IMR-90 (cell line): Measurements from ENCODE around the gene TWIST2.

Source experiments
- CEBPB ChIP-seq: IDR thresholded peaks from 2 replicates; pipeline ENCODE4 v1.6.1; 2012; ENCODE audit warnings: low read depth, low read length, improper control_type of control experiment
- CHD1 ChIP-seq: IDR thresholded peaks from 2 replicates; pipeline ENCODE4 v1.6.1; 2012; ENCODE audit warnings: low read depth, low read length, improper control_type of control experiment
- CTCF ChIP-seq: conservative IDR thresholded peaks from 2 replicates; pipeline ENCODE4 v1.5.1; 2012; ENCODE audit warnings: mild to moderate bottlenecking, low read depth, low read length, improper control_type of control experiment
- FOS ChIP-seq: fragments of 150-350 bp; IDR thresholded peaks from 2 replicates; pipeline ENCODE4 v1.6.1; 2016; ENCODE audit warnings: low read depth, low read length
- MAFK ChIP-seq: IDR thresholded peaks from 2 replicates; pipeline ENCODE4 v1.6.1; 2012; ENCODE audit warnings: low read depth, low read length, improper control_type of control experiment
- MAZ ChIP-seq: IDR thresholded peaks from 2 replicates; pipeline ENCODE4 v1.6.1; 2012; ENCODE audit warnings: low read depth, mild to moderate bottlenecking, low read length, improper control_type of control experiment, moderate library complexity, borderline replicate concordance
- MXI1 ChIP-seq: IDR thresholded peaks from 2 replicates; pipeline ENCODE4 v1.6.1; 2012; ENCODE audit warnings: low read depth, mild to moderate bottlenecking, low read length, moderate library complexity, borderline replicate concordance
- NFE2L2 ChIP-seq: fragments of 150-350 bp; IDR thresholded peaks from 2 replicates; pipeline ENCODE4 v1.6.1; 2016; ENCODE audit warnings: low read depth, mild to moderate bottlenecking, low read length
- POLR2A ChIP-seq: IDR thresholded peaks from 2 replicates; pipeline ENCODE4 v1.6.1; 2012; ENCODE audit warnings: mild to moderate bottlenecking, low read depth, low read length
- RAD21 ChIP-seq: IDR thresholded peaks from 2 replicates; pipeline ENCODE4 v1.6.1; 2012; ENCODE audit warnings: low read length, improper control_type of control experiment
- RCOR1 ChIP-seq: IDR thresholded peaks from 2 replicates; pipeline ENCODE4 v1.6.1; 2012; ENCODE audit warnings: mild to moderate bottlenecking, low read length, improper control_type of control experiment; ENCODE audit not compliant: insufficient replicate concordance
- RFX5 ChIP-seq: IDR thresholded peaks from 2 replicates; pipeline ENCODE4 v1.8.0; 2012; ENCODE audit warnings: low read depth, mild to moderate bottlenecking, low read length, moderate library complexity
- SMC3 ChIP-seq: fragments of 150-350 bp; IDR thresholded peaks from 2 replicates; pipeline ENCODE4 v1.6.1; 2016; ENCODE audit warnings: low read depth, mild to moderate bottlenecking, antibody characterized with exemption, low read length, moderate library complexity
- USF2 ChIP-seq: fragments of 150-350 bp; IDR thresholded peaks from 2 replicates; pipeline ENCODE4 v1.6.1; 2017; ENCODE audit warnings: mild to moderate bottlenecking, antibody characterized with exemption, low read length, low read depth

- TF ChIP-seq POLR2A (no peak), CTCF (no peak), SMC3 (no peak), CEBPB (no peak), RAD21 (no peak), RFX5 (no peak), USF2 (no peak), MXI1 (no peak), FOS (no peak), MAZ (no peak), NFE2L2 (no peak), CHD1 (no peak), MAFK (no peak), RCOR1 (no peak)
Observed at GRCh38 chr2:238891457-238892203, 43.7 kb downstream of the TWIST2 start.
